ENCODE results near the gene GPR78.

DNA sequence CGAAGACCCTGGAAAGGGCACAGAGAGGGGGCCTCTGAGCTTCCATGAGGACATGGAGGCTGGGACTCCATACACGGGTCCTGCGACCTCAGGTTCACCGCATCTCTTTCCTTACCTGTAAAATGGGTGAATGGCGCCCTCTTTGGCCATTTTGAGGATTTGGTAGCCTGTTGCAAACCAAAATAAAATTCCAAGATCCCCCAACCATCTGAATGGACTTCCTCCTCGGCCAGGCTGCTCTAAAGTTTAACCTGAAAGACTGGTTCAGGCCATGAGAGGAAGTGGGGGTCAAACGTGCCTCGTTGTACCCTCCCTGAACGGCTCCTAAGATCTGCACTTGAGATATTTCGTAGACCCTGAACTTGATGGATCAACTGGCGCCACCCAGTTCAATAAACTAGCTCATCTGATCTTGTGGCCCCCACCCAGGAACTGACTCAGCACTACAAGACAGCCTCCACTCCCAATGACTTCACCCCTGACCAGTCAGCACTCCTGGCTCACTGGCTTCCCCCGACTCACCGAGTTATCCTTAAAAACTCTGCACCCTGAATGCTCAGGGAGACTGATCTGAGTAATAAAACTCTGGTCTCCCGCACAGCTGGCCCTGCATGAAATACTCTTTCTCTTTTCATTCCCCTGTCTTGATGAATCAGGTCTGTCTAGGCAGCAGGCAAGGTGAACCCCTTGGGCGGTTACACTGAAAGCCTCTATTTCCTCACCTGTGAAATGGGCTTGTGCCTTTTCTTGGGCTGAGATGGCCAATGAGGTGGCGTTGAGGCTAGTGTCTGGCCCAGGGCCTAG lies 32.9 kb upstream of the GPR78 start:
- TF ChIP-seq ZNF224 (CRISPR knock-in tag; IDR thresholded peaks at IDR 0.05) (no peak), SETDB1 (CRISPR knock-in tag; IDR thresholded peaks at IDR 0.05; ENCODE audit: borderline replicate concordance) (no peak), ESRRA (CRISPR knock-in tag; IDR thresholded peaks at IDR 0.05; ENCODE audit: low read depth) (no peak), SNAI1 (CRISPR knock-in tag; IDR thresholded peaks at IDR 0.05; ENCODE audit: borderline replicate concordance) (no peak), YY1 (IDR thresholded peaks at IDR 0.05; ENCODE audit: insufficient read depth, insufficient replicate concordance, low read depth, low read length) (no peak)
- TF ChIP-seq, protein P1, sequence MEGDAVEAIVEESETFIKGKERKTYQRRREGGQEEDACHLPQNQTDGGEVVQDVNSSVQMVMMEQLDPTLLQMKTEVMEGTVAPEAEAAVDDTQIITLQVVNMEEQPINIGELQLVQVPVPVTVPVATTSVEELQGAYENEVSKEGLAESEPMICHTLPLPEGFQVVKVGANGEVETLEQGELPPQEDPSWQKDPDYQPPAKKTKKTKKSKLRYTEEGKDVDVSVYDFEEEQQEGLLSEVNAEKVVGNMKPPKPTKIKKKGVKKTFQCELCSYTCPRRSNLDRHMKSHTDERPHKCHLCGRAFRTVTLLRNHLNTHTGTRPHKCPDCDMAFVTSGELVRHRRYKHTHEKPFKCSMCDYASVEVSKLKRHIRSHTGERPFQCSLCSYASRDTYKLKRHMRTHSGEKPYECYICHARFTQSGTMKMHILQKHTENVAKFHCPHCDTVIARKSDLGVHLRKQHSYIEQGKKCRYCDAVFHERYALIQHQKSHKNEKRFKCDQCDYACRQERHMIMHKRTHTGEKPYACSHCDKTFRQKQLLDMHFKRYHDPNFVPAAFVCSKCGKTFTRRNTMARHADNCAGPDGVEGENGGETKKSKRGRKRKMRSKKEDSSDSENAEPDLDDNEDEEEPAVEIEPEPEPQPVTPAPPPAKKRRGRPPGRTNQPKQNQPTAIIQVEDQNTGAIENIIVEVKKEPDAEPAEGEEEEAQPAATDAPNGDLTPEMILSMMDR (CRISPR knock-in tag; IDR thresholded peaks at IDR 0.05), result 0 out of 2 replicates have a peak, but pooled peaks have one; percentile 25
